ENCODE data around the gene COL6A1.

COL6A1 gene, protein sequence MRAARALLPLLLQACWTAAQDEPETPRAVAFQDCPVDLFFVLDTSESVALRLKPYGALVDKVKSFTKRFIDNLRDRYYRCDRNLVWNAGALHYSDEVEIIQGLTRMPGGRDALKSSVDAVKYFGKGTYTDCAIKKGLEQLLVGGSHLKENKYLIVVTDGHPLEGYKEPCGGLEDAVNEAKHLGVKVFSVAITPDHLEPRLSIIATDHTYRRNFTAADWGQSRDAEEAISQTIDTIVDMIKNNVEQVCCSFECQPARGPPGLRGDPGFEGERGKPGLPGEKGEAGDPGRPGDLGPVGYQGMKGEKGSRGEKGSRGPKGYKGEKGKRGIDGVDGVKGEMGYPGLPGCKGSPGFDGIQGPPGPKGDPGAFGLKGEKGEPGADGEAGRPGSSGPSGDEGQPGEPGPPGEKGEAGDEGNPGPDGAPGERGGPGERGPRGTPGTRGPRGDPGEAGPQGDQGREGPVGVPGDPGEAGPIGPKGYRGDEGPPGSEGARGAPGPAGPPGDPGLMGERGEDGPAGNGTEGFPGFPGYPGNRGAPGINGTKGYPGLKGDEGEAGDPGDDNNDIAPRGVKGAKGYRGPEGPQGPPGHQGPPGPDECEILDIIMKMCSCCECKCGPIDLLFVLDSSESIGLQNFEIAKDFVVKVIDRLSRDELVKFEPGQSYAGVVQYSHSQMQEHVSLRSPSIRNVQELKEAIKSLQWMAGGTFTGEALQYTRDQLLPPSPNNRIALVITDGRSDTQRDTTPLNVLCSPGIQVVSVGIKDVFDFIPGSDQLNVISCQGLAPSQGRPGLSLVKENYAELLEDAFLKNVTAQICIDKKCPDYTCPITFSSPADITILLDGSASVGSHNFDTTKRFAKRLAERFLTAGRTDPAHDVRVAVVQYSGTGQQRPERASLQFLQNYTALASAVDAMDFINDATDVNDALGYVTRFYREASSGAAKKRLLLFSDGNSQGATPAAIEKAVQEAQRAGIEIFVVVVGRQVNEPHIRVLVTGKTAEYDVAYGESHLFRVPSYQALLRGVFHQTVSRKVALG

DNA sequence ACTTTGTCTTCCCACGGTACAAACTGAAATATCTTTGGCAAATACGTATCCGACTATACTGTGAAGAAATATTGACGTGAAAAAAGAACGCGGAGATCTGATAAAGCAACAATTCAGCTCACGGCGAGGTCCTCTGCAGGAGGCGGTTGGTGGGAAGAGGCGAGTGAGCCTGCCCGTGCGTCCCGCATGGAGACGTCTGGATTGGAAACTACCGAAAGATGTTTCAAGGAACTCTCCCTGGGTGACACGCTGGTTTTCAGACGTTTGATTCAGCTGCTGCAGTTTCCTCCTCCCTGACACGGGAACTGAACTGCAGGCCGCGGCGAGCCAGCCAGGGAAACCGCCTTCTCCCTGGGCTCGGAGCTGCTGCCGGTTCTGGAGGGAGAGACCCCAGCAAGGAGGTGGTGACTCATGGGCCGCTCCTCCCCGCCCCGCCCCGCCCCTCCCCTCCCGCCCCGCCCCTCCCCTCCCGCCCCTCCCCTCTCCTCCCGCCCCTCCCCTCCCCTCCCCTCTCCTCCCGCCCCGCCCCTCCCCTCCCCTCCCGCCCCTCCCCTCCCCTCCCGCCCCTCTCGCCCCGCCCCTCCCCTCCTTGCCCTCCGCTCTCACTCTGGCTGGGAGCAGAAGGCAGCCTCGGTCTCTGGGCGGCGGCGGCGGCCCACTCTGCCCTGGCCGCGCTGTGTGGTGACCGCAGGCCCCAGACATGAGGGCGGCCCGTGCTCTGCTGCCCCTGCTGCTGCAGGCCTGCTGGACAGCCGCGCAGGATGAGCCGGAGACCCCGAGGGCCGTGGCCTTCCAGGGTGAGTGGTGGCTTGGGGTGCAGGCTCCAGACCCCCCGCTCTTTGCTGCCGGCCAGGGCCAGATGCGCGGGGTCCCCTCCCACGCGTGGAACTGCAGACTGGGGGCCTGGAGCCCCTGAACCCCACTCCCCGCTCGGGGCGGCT, at the start of gene COL6A1:
Gene COL6A1, plus strand, starts transcription at position 620 of the 941 bp plus-strand sequence. Its CDS starts 81 bp downstream, at position 701.
- Histone ChIP-seq H3K27ac (ENCODE audit: low read depth, low read length) (no peak within 1 kb of the TSS), H3K27me3 (ENCODE audit: control insufficient read depth, low read length) (no peaks in the 10 kb centered on the region), H3F3A (ENCODE audit: control insufficient read depth, insufficient read depth) (peaks cover 9% of the 10 kb centered on the region), H3K4me1 (ENCODE audit: control insufficient read depth, low read length) (no peaks in the 10 kb centered on the region), H3K36me3 (ENCODE audit: control insufficient read depth, low read length) (no peaks in the 10 kb centered on the region), H3K9me2 (replicated peaks; ENCODE audit: control insufficient read depth, low read length) (no peaks in the 10 kb centered on the region), H4K20me1 (ENCODE audit: control insufficient read depth, insufficient read depth, low read depth, low read length) (no peaks in the 10 kb centered on the region), H3K9me3 (ENCODE audit: control insufficient read depth, insufficient read depth, low read length) (peaks cover 15% of the 10 kb centered on the region; the same call in 1 of the 2 replicates), H3K4me3 (ENCODE audit: low read length) (no peak within 1 kb of the TSS), H3K79me2 (ENCODE audit: control insufficient read depth, low read length) (no peaks in the 10 kb centered on the region), H3K4me2 (ENCODE audit: low read length) (no peak within 1 kb of the TSS)
- TF ChIP-seq, protein P1, sequence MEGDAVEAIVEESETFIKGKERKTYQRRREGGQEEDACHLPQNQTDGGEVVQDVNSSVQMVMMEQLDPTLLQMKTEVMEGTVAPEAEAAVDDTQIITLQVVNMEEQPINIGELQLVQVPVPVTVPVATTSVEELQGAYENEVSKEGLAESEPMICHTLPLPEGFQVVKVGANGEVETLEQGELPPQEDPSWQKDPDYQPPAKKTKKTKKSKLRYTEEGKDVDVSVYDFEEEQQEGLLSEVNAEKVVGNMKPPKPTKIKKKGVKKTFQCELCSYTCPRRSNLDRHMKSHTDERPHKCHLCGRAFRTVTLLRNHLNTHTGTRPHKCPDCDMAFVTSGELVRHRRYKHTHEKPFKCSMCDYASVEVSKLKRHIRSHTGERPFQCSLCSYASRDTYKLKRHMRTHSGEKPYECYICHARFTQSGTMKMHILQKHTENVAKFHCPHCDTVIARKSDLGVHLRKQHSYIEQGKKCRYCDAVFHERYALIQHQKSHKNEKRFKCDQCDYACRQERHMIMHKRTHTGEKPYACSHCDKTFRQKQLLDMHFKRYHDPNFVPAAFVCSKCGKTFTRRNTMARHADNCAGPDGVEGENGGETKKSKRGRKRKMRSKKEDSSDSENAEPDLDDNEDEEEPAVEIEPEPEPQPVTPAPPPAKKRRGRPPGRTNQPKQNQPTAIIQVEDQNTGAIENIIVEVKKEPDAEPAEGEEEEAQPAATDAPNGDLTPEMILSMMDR (IDR thresholded peaks at IDR 0.05; ENCODE audit: low read depth, low read length, poor library complexity, severe bottlenecking) = no peak
- TF ChIP-seq EZH2phosphoT487 (IDR thresholded peaks at IDR 0.05; ENCODE audit: borderline replicate concordance, low read length) = no peak

DNA sequence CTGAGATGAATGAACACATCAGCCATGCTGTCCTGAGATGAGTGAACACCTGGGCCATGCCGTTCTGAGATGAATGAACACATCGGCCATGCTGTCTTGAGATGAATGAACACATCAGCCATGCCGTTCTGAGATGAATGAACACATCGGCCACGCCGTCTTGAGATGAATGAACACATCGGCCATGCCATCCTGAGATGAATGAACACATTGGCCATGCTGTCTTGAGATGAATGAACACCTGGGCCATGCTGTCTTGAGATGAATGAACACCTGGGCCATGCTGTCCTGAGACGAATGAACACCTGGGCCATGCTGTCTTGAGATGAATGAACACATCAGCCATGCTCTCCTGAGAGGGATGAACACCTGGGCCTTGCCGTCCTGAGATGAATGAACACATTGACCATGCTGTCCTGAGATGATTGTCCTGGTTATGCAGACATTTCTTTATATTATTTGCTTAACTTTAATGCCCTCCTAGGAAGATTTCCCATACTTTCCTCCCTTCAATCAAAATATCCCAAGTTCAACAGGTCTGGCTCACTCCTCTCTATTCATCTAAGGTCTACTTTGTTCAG, 48.6 kb upstream of the COL6A1 start:
- no peaks in the 10 kb centered on the region for H3K36me3 ChIP-seq (ENCODE audit: control insufficient read depth, low read length)

More for the DNA sequence above, 48.6 kb upstream of the COL6A1 start:
- no peaks in the 10 kb centered on the region for H3F3A ChIP-seq (ENCODE audit: control insufficient read depth, insufficient read depth)
- H3K4me1 ChIP-seq (ENCODE audit: control insufficient read depth, low read length) = no peaks in the 10 kb centered on the region
- no peaks in the 10 kb centered on the region for H3K79me2 ChIP-seq (ENCODE audit: control insufficient read depth, low read length)
- H3K9me3 ChIP-seq (ENCODE audit: control insufficient read depth, insufficient read depth, low read length) = peaks cover under 1% of the 10 kb centered on the region; the same call in 1 of the 2 replicates
- H3K4me2 ChIP-seq (ENCODE audit: low read length) = no peak overlapping the region
- no peak overlapping the region for H3K27ac ChIP-seq (ENCODE audit: low read depth, low read length)
- H3K4me3 ChIP-seq (ENCODE audit: low read length) = no peak overlapping the region
- TF ChIP-seq, protein P1 (IDR thresholded peaks at IDR 0.05; ENCODE audit: low read depth, low read length, poor library complexity, severe bottlenecking) = no peak
- no peaks in the 10 kb centered on the region for H3K27me3 ChIP-seq (ENCODE audit: control insufficient read depth, low read length)
- H4K20me1 ChIP-seq (ENCODE audit: control insufficient read depth, insufficient read depth, low read depth, low read length) = no peaks in the 10 kb centered on the region
- H3K9me2 ChIP-seq (replicated peaks; ENCODE audit: control insufficient read depth, low read length) = no peaks in the 10 kb centered on the region

Measured in DOHH2 (cell line).